H1 (cell line): Measurements from ENCODE around the gene MRPS15. TPM values are rescaled to one million over a fixed set of nuclear protein-coding genes. Genes with fewer than 3 reads are reported as not detected.

Experiments used
- CTCF ChIA-PET: fragments of 300-600 bp; sonication (Branson Sonifier 250); formaldehyde crosslinking; loops from one replicate; lab custom pipeline; 2021; ENCODE audit not compliant: partially characterized antibody; lab: Charles Lee
- POLR2A ChIA-PET: fragments of 300-600 bp; sonication (Branson Sonifier 250); formaldehyde crosslinking; loops from one replicate; lab custom pipeline; 2021; ENCODE audit warnings: inconsistent platforms; ENCODE audit not compliant: partially characterized antibody; lab: Charles Lee
- DNase-seq, 2 experiments: peaks; one replicate each; pipeline versions ENCODE4 v3.0.0 to v3.0.0-alpha.2; 2010 to 2022; ENCODE audit warnings: low spot score in 2 of 2, low read depth in 1 of 2, mixed read lengths in 1 of 2
- FAIRE-seq: peaks from 2 replicates; lab custom pipeline; 2011; peaks lifted over from hg19 to GRCh38; lab: Jason Lieb, UNC
- H2AFZ ChIP-seq: 2 replicates; pipeline ENCODE4 v1.8.1; 2012; ENCODE audit warnings: low read length, inconsistent platforms
- H2AK5ac ChIP-seq: 2 replicates; pipeline ENCODE4 v1.6.1; 2013; ENCODE audit warnings: low read depth, low read length
- H2BK120ac ChIP-seq: replicated peaks from 2 replicates; pipeline ENCODE3; 2013; ENCODE audit warnings: low read depth, low read length, inconsistent platforms
- H2BK12ac ChIP-seq: 2 replicates; pipeline ENCODE4 v1.6.1; 2013; ENCODE audit warnings: low read depth, low read length
- H2BK15ac ChIP-seq: 2 replicates; pipeline ENCODE4 v1.6.1; 2013; ENCODE audit warnings: low read length
- H2BK20ac ChIP-seq: 2 replicates; pipeline ENCODE4 v1.6.1; 2013; ENCODE audit warnings: low read length
- H2BK5ac ChIP-seq: 2 replicates; pipeline ENCODE4 v1.6.1; 2013; ENCODE audit warnings: low read depth, low read length
- H3K14ac ChIP-seq: 2 replicates; pipeline ENCODE4 v1.6.1; 2013; ENCODE audit warnings: inconsistent platforms; ENCODE audit not compliant: insufficient read length
- H3K18ac ChIP-seq: 2 replicates; pipeline ENCODE4 v1.6.1; 2013; ENCODE audit warnings: low read length; ENCODE audit errors: extremely low read depth
- H3K23ac ChIP-seq: 2 replicates; pipeline ENCODE4 v1.6.1; 2013; ENCODE audit warnings: inconsistent platforms; ENCODE audit not compliant: insufficient read length
- H3K23me2 ChIP-seq: 2 replicates; pipeline ENCODE4 v1.6.1; 2013; ENCODE audit warnings: low read depth, low read length
- H3K27ac ChIP-seq: 2 replicates; pipeline ENCODE4 v1.6.1; 2011; ENCODE audit warnings: low read depth, low read length, inconsistent platforms
- H3K27me3 ChIP-seq, 4 experiments: replicated peaks in 1 of 4; 1 replicate in 1 of 4; 2 replicates in 3 of 4; pipeline versions ENCODE4 v1.6.1 to v1.8.1; 2011 to 2013; ENCODE audit warnings: low read length in 3 of 4, mild to moderate bottlenecking in 3 of 4, inconsistent platforms in 2 of 4, mixed read lengths in 2 of 4, moderate library complexity in 1 of 4; ENCODE audit not compliant: control insufficient read depth in 3 of 4, insufficient read depth in 3 of 4; ENCODE audit errors: extremely low read depth in 1 of 4
- H3K36me3 ChIP-seq, 4 experiments: 2 replicates each; pipeline versions ENCODE4 v1.6.1 to v1.8.1; 2011 to 2013; ENCODE audit warnings: mild to moderate bottlenecking in 4 of 4, low read length in 3 of 4, moderate library complexity in 2 of 4, control low read depth in 1 of 4, inconsistent platforms in 1 of 4; ENCODE audit not compliant: insufficient read depth in 4 of 4, control insufficient read depth in 2 of 4
- H3K4ac ChIP-seq: replicated peaks from 2 replicates; pipeline ENCODE3; 2013; ENCODE audit warnings: low read length, low read depth, mixed read lengths, inconsistent platforms; ENCODE audit not compliant: insufficient read length
- H3K4me1 ChIP-seq, 4 experiments: replicated peaks in 1 of 4; 1 replicate in 1 of 4; 2 replicates in 3 of 4; pipeline versions ENCODE4 v1.6.1 to v1.8.1; 2011 to 2013; ENCODE audit warnings: low read length in 3 of 4, inconsistent platforms in 2 of 4, mixed read lengths in 1 of 4; ENCODE audit not compliant: insufficient read depth in 4 of 4, control insufficient read depth in 3 of 4
- H3K4me2 ChIP-seq, 2 experiments: 2 replicates each; pipeline versions ENCODE4 v1.6.1 to v1.8.1; 2011 to 2013; ENCODE audit warnings: low read depth in 2 of 2, low read length in 2 of 2, control low read depth in 1 of 2, inconsistent platforms in 1 of 2, mild to moderate bottlenecking in 1 of 2; ENCODE audit not compliant: insufficient read depth in 1 of 2
- H3K4me3 ChIP-seq, 4 experiments: fragments of 200-600, 300-600 bp in 1 of 4; sonication (generic), shearing (Covaris generic), sonication (Bioruptor Twin) in 1 of 4; 2 replicates each; pipeline versions ENCODE4 v1.5.1 to v1.8.1; 2011 to 2016; ENCODE audit warnings: low read length in 4 of 4, low read depth in 3 of 4, control low read depth in 2 of 4, inconsistent platforms in 2 of 4, mild to moderate bottlenecking in 2 of 4, mixed read lengths in 1 of 4, moderate library complexity in 1 of 4; ENCODE audit not compliant: insufficient read depth in 2 of 4; ENCODE audit errors: extremely low read depth in 1 of 4
- H3K56ac ChIP-seq: replicated peaks from 2 replicates; pipeline ENCODE3; 2013; ENCODE audit warnings: low read depth, mild to moderate bottlenecking, mixed read lengths, low read length, inconsistent platforms; ENCODE audit not compliant: insufficient read length
- H3K79me1 ChIP-seq: 2 replicates; pipeline ENCODE4 v1.6.1; 2013; ENCODE audit warnings: low read depth, low read length, control low read depth
- H3K79me2 ChIP-seq, 2 experiments: 2 replicates each; pipeline versions ENCODE4 v1.6.1 to v1.8.1; 2012 to 2013; ENCODE audit warnings: low read length in 2 of 2, mild to moderate bottlenecking in 2 of 2, inconsistent platforms in 1 of 2; ENCODE audit not compliant: insufficient read depth in 2 of 2, control insufficient read depth in 1 of 2
- H3K9ac ChIP-seq, 4 experiments: replicated peaks in 1 of 4; 1 replicate in 1 of 4; 2 replicates in 3 of 4; pipeline versions ENCODE4 v1.6.1 to v1.8.1; 2011 to 2013; ENCODE audit warnings: low read depth in 3 of 4, low read length in 3 of 4, control low read depth in 2 of 4, mild to moderate bottlenecking in 2 of 4, moderate library complexity in 2 of 4, inconsistent platforms in 1 of 4; ENCODE audit errors: extremely low read depth in 1 of 4
- H3K9me3 ChIP-seq, 2 experiments: 2 replicates each; pipeline versions ENCODE4 v1.6.1 to v1.8.1; 2012 to 2013; ENCODE audit warnings: mild to moderate bottlenecking in 2 of 2, moderate library complexity in 2 of 2, control low read depth in 1 of 2, inconsistent platforms in 1 of 2, low read depth in 1 of 2, low read length in 1 of 2, mixed read lengths in 1 of 2; ENCODE audit not compliant: insufficient read depth in 2 of 2
- H4K20me1 ChIP-seq, 2 experiments: replicated peaks in 1 of 2; 2 replicates each; pipeline versions ENCODE3 to v1.8.1; 2011 to 2013; ENCODE audit warnings: inconsistent platforms in 2 of 2, low read length in 2 of 2, mild to moderate bottlenecking in 1 of 2; ENCODE audit not compliant: insufficient read depth in 2 of 2, control insufficient read depth in 1 of 2
- H4K5ac ChIP-seq: 2 replicates; pipeline ENCODE4 v1.6.1; 2013; ENCODE audit warnings: low read length, low read depth, mixed read lengths, inconsistent platforms; ENCODE audit not compliant: insufficient read length
- H4K8ac ChIP-seq: 2 replicates; pipeline ENCODE4 v1.8.0; 2013; ENCODE audit warnings: mild to moderate bottlenecking, moderate library complexity, low read length, inconsistent platforms; ENCODE audit not compliant: insufficient read depth; ENCODE audit errors: extremely low read depth
- H4K91ac ChIP-seq: replicated peaks from 2 replicates; pipeline ENCODE3; 2013; ENCODE audit warnings: low read length, mixed read lengths, inconsistent platforms; ENCODE audit not compliant: insufficient read length
- KDM5A ChIP-seq: fragments of 200-600 bp; IDR thresholded peaks from 2 replicates; pipeline ENCODE4 v1.7.1; 2012; ENCODE audit warnings: mild to moderate bottlenecking, low read length, inconsistent platforms, mixed read lengths
- MAFK ChIP-seq: IDR thresholded peaks from 2 replicates; pipeline ENCODE4 v1.6.1; 2012; ENCODE audit warnings: low read depth, mild to moderate bottlenecking, improper control_type of control experiment, low read length
- POLR2AphosphoS5 ChIP-seq: IDR thresholded peaks from 2 replicates; pipeline ENCODE4 v1.6.1; 2011; ENCODE audit warnings: low read depth, low read length
- RFX5 ChIP-seq: IDR thresholded peaks from 2 replicates; pipeline ENCODE4 v1.6.1; 2011; ENCODE audit warnings: low read depth, low read length, improper control_type of control experiment, borderline replicate concordance
- SP4 ChIP-seq: IDR thresholded peaks from 2 replicates; pipeline ENCODE4 v1.6.1; 2012; ENCODE audit warnings: low read length, inconsistent platforms
- TAF1 ChIP-seq: IDR thresholded peaks from 2 replicates; pipeline ENCODE4 v1.6.1; 2011; ENCODE audit warnings: mild to moderate bottlenecking, low read depth, low read length
- TAF7 ChIP-seq: optimal IDR thresholded peaks from 2 replicates; pipeline ENCODE3; 2011; ENCODE audit warnings: low read depth, mild to moderate bottlenecking, inconsistent platforms, low read length, moderate library complexity, borderline replicate concordance
- YY1 ChIP-seq: IDR thresholded peaks from 2 replicates; pipeline ENCODE4 v1.6.1; 2011; ENCODE audit warnings: low read depth, mild to moderate bottlenecking, low read length
- WGBS, 2 experiments: shearing (Covaris generic) in 1 of 2; methylation state at CpG; one replicate each; pipeline versions ENCODE4 v1.1.6 to v1.1.7; 2013 to 2015; ENCODE audit warnings: low lambda C conversion rate in 2 of 2, mixed read lengths in 2 of 2, inconsistent platforms in 1 of 2, low coverage in 1 of 2, missing lambda C conversion rate in 1 of 2; ENCODE audit not compliant: insufficient replicate concordance in 2 of 2, insufficient coverage in 1 of 2, insufficient read length in 1 of 2; ENCODE audit errors: extremely low coverage in 1 of 2, missing lambda C conversion rate in 1 of 2; 5-methylcytosine and 5-hydroxymethylcytosine counted together
- polyA plus RNA-seq, 7 experiments: library from polyadenylated mRNA; depleted of rRNA in 3 of 7; stranded (reverse) in 5 of 7; unstranded in 2 of 7; fragments of >200 nt in 5 of 7; fragments of 200-250 nt in 2 of 7; gene quantifications; 1 replicate in 5 of 7; 2 replicates in 1 of 7; 4 replicates in 1 of 7; pipeline versions ENCODE4 v1.2.1 to v1.2.3, GENCODE V29; 2011 to 2013; ENCODE audit warnings: missing spikeins in 2 of 7, mixed read lengths in 2 of 7
- total RNA-seq: library from RNA; stranded (reverse); fragmentation: NEBNext Ultra II Directional; extraction: Animal tissue kit (Norgen Biotek cat#: 25700); gene quantifications from 2 replicates; pipeline ENCODE4 v1.2.1, GENCODE V29; 2021

The MRPS15 gene
- total and polyA plus RNA-seq, 2 of the 8 experiments (the other 6 are each of a cell fraction or from before 2014, with no cell fraction given): 53.6 to 129 TPM

- H3K23me2 ChIP-seq: no peaks in the 10 kb centered on the region
- H2BK5ac ChIP-seq: no peak overlapping the region
- no peaks in the 10 kb centered on the region for H4K20me1 ChIP-seq
- H2BK20ac ChIP-seq: no peak overlapping the region
- no peak overlapping the region for H2BK12ac ChIP-seq
- H2BK120ac ChIP-seq: no peak overlapping the region
- ChIA-PET CTCF (interaction anchor here (0.6 to 4.0 kb wide), 18 partner anchors 10 to 585 kb away, joined by 3 to 21 read pairs (median 4); partner anchors contain the start of gene SH3D21), POLR2A (interaction anchor here (0.9 to 3.3 kb wide), 3 partner anchors 14 to 32 kb away, joined by 3 to 18 read pairs (median 3); partner anchors contain the start of gene LSM10)
- H3K23ac ChIP-seq: no peak overlapping the region
- no peak overlapping the region for H2AK5ac ChIP-seq
- no peaks in the 10 kb centered on the region for H3K79me2 ChIP-seq
- H3K4me1 ChIP-seq: no peaks in the 10 kb centered on the region
- no peak overlapping the region for H3K56ac ChIP-seq
- H3K4me3 ChIP-seq: no peak overlapping the region
- H3K9me3 ChIP-seq: no peaks in the 10 kb centered on the region
- H4K91ac ChIP-seq: no peak overlapping the region
- H4K5ac ChIP-seq: no peak overlapping the region
- H3K27ac ChIP-seq: no peak overlapping the region
- H3K14ac ChIP-seq: no peak overlapping the region
- FAIRE-seq (no peak), DNase-seq (no peak)
- H3K36me3 ChIP-seq: no peaks in the 10 kb centered on the region
- no peak overlapping the region for H3K4ac ChIP-seq
- H3K9ac ChIP-seq: no peak overlapping the region
- 91% methylated on average over 3 of the region's 3 CpGs; no CpG with 5 or more reads in 1 of the 2 experiments for WGBS, 2 experiments
- no peak overlapping the region for H2AFZ ChIP-seq
- no peak overlapping the region for H4K8ac ChIP-seq
- H3K27me3 ChIP-seq: no peaks in the 10 kb centered on the region
- no peak overlapping the region for H3K18ac ChIP-seq
- H2BK15ac ChIP-seq: no peak overlapping the region
- H3K79me1 ChIP-seq: no peaks in the 10 kb centered on the region
- H3K4me2 ChIP-seq: no peak overlapping the region
- TF ChIP-seq RFX5: no peak
- no peak for TF ChIP-seq SP4
- TF ChIP-seq POLR2AphosphoS5: no peak
- TF ChIP-seq TAF1: no peak
- TF ChIP-seq KDM5A: no peak
- no peak for TF ChIP-seq YY1
- TF ChIP-seq MAFK: no peak
- TF ChIP-seq TAF7: no peak
Measured at GRCh38 chr1:36419140-36419539, 45.0 kb downstream of the MRPS15 start.
